Measurements from ENCODE around the gene DDX56. TPM values are rescaled to one million over a fixed set of nuclear protein-coding genes. Genes with fewer than 3 reads are reported as not detected.
"Not testable (repeated sequence)": the region's sequence is repeated elsewhere in the genome, so short reads cannot be mapped to it uniquely, and the experiment has no call there.

DDX56 gene
- total and polyA plus RNA-seq, 3 experiments from 2014 or later, result 36.0 to 158 (median 148) TPM

- Mint-ChIP-seq H3K4me1 (peaks cover 12 to 15% (median 15%) of the 10 kb centered on the region in 3 donors), H3K27me3 (peaks cover 0 to 2% of the 10 kb centered on the region in 2 donors), H3K36me3 (peaks cover 5 to 80% (median 20%) of the 10 kb centered on the region in 3 donors), H3K27ac (peak overlapping the region in 2 of 8 donors; percentile 8 to 41), H3K4me3 (no peak overlapping the region), H3K9me3 (no peaks in the 10 kb centered on the region)
- peaks cover 62% of the 10 kb centered on the region for H3K36me3 ChIP-seq (ENCODE audit: insufficient read depth, low read length)
- no peak for DNase-seq
- no peak overlapping the region for H3K27ac ChIP-seq (ENCODE audit: low read depth, low read length)
- no peak overlapping the region for H3K4me3 ChIP-seq (ENCODE audit: low read length)
- H3K9me3 ChIP-seq (ENCODE audit: low read length), result no peaks in the 10 kb centered on the region
- no peaks in the 10 kb centered on the region for H3K27me3 ChIP-seq (ENCODE audit: insufficient read depth, low read length, poor library complexity, severe bottlenecking)
- ChIA-PET CTCF (interaction anchor here (1.2 to 3.4 kb wide), 3 partner anchors 8 to 325 kb away, joined by 4 to 34 read pairs (median 20); partner anchors contain the start of gene DDX56), POLR2A (interaction anchor here (1.4 kb wide), 1 partner anchor 39 kb away, joined by 4 read pairs; the partner anchor contains the start of gene OGDH)
- H3K4me1 ChIP-seq (ENCODE audit: insufficient read depth, low read length), result no peaks in the 10 kb centered on the region
These were observed 7.0 kb downstream of the DDX56 start for GRCh38 chr7:44566680-44567079.

- Histone ChIP-seq H3K9me3 (ENCODE audit: low read length) (no peaks in the 10 kb centered on the region), H3K4me1 (ENCODE audit: insufficient read depth, low read length) (no peaks in the 10 kb centered on the region), H3K4me3 (ENCODE audit: low read length) (no peak overlapping the region), H3K36me3 (ENCODE audit: insufficient read depth, low read length) (peaks cover 55% of the 10 kb centered on the region), H3K27me3 (ENCODE audit: insufficient read depth, low read length, poor library complexity, severe bottlenecking) (no peaks in the 10 kb centered on the region), H3K27ac (ENCODE audit: low read depth, low read length) (peak overlapping the region; percentile 64)
- peaks cover 7 to 13% (median 11%) of the 10 kb centered on the region in 3 donors for H3K4me1 Mint-ChIP-seq
- H3K36me3 Mint-ChIP-seq, result peaks cover 5 to 73% (median 20%) of the 10 kb centered on the region in 3 donors
- H3K9me3 Mint-ChIP-seq, result no peaks in the 10 kb centered on the region
- DNase-seq, result no peak
- H3K27me3 Mint-ChIP-seq, result peaks cover 0 to 2% of the 10 kb centered on the region in 2 donors
- CTCF ChIA-PET, result interaction anchor here (0.7 to 3.4 kb wide), 28 partner anchors 9 to 570 kb away, joined by 3 to 34 read pairs (median 4); partner anchors contain the start of genes DDX56, H2AZ2, NUDCD3 and TMED4
- POLR2A ChIA-PET, result interaction anchor here (0.5 to 1.6 kb wide), 5 partner anchors 8 to 251 kb away, joined by 4 to 6 read pairs (median 4); partner anchors contain the start of genes DDX56 and OGDH
- peak overlapping the region in 6 of 8 donors; percentile 23 to 87 (median 68) for H3K27ac Mint-ChIP-seq
- peak overlapping the region in 1 of 7 donors; percentile 35 for H3K4me3 Mint-ChIP-seq
These were observed 7.7 kb downstream of the DDX56 start for GRCh38 chr7:44565795-44566559.

GRCh38 chr7:44565097-44565794 is 8.5 kb downstream of the DDX56 start:
- ChIA-PET POLR2A (interaction anchor here (1.1 to 1.6 kb wide), 3 partner anchors 9 to 75 kb away, joined by 4 to 6 read pairs (median 5); partner anchors contain the start of genes DDX56 and OGDH), CTCF (interaction anchor here (0.6 to 3.4 kb wide), 31 partner anchors 9 to 1022 kb away, joined by 3 to 34 read pairs (median 4); partner anchors contain the start of genes DDX56, H2AZ2, NUDCD3 and TMED4)
- Histone ChIP-seq H3K27ac (ENCODE audit: low read depth, low read length) (peak overlapping the region; percentile 64), H3K27me3 (ENCODE audit: insufficient read depth, low read length, poor library complexity, severe bottlenecking) (no peaks in the 10 kb centered on the region), H3K36me3 (ENCODE audit: insufficient read depth, low read length) (peaks cover 48% of the 10 kb centered on the region), H3K4me1 (ENCODE audit: insufficient read depth, low read length) (no peaks in the 10 kb centered on the region), H3K9me3 (ENCODE audit: low read length) (no peaks in the 10 kb centered on the region), H3K4me3 (ENCODE audit: low read length) (no peak overlapping the region)
- Mint-ChIP-seq H3K27me3 (peaks cover 0 to 2% of the 10 kb centered on the region in 2 donors), H3K4me3 (peak overlapping the region in 1 of 7 donors; percentile 35), H3K36me3 (peaks cover 5 to 66% (median 20%) of the 10 kb centered on the region in 3 donors), H3K27ac (peak overlapping the region in 7 of 8 donors; percentile 20 to 87 (median 60)), H3K9me3 (no peaks in the 10 kb centered on the region), H3K4me1 (peaks cover 7 to 13% (median 11%) of the 10 kb centered on the region in 3 donors)
- peak; percentile 43 to 73 (median 47) for DNase-seq

- Histone ChIP-seq H3K27ac (ENCODE audit: low read depth, low read length) (no peak overlapping the region), H3K4me1 (ENCODE audit: insufficient read depth, low read length) (no peaks in the 10 kb centered on the region), H3K9me3 (ENCODE audit: low read length) (no peaks in the 10 kb centered on the region), H3K36me3 (ENCODE audit: insufficient read depth, low read length) (peaks cover 42% of the 10 kb centered on the region), H3K27me3 (ENCODE audit: insufficient read depth, low read length, poor library complexity, severe bottlenecking) (no peaks in the 10 kb centered on the region), H3K4me3 (ENCODE audit: low read length) (no peak overlapping the region)
- H3K9me3 Mint-ChIP-seq, result no peaks in the 10 kb centered on the region
- peaks cover 4 to 60% (median 15%) of the 10 kb centered on the region in 3 donors for H3K36me3 Mint-ChIP-seq
- CTCF ChIA-PET, result interaction anchor here (0.9 to 3.4 kb wide), 17 partner anchors 10 to 571 kb away, joined by 3 to 34 read pairs (median 5); partner anchors contain the start of genes DDX56, H2AZ2, NUDCD3 and TMED4
- peaks cover 0 to 2% of the 10 kb centered on the region in 2 donors for H3K27me3 Mint-ChIP-seq
- DNase-seq, result no peak
- H3K27ac Mint-ChIP-seq, result peak overlapping the region in 4 of 8 donors; percentile 5 to 72 (median 40)
- no peak overlapping the region for H3K4me3 Mint-ChIP-seq
- POLR2A ChIA-PET, result interaction anchor here (0.6 to 1.6 kb wide), 2 partner anchors 9 to 75 kb away, joined by 4 to 6 read pairs; partner anchors contain the start of gene DDX56
- peaks cover 7 to 11% (median 8%) of the 10 kb centered on the region in 3 donors for H3K4me1 Mint-ChIP-seq
These were observed 9.1 kb downstream of the DDX56 start for GRCh38 chr7:44564606-44565005.

- ChIA-PET CTCF (interaction anchor here (2.7 to 3.4 kb wide), 2 partner anchors 11 to 73 kb away, joined by 13 to 34 read pairs; partner anchors contain the start of genes DDX56 and NUDCD3), POLR2A (no interaction called here)
- Histone ChIP-seq H3K9me3 (ENCODE audit: low read length) (no peaks in the 10 kb centered on the region), H3K27ac (ENCODE audit: low read depth, low read length) (no peak overlapping the region), H3K27me3 (ENCODE audit: insufficient read depth, low read length, poor library complexity, severe bottlenecking) (no peaks in the 10 kb centered on the region), H3K4me1 (ENCODE audit: insufficient read depth, low read length) (no peaks in the 10 kb centered on the region), H3K4me3 (ENCODE audit: low read length) (no peak overlapping the region), H3K36me3 (ENCODE audit: insufficient read depth, low read length) (peaks cover 28% of the 10 kb centered on the region)
- Mint-ChIP-seq H3K27me3 (peaks cover 0 to 2% of the 10 kb centered on the region in 2 donors), H3K4me3 (no peak overlapping the region), H3K4me1 (peaks cover 7 to 9% (median 8%) of the 10 kb centered on the region in 3 donors), H3K9me3 (no peaks in the 10 kb centered on the region), H3K27ac (peak overlapping the region in 7 of 8 donors; percentile 29 to 93 (median 56)), H3K36me3 (peaks cover 0 to 46% (median 9%) of the 10 kb centered on the region in 3 donors)
- DNase-seq, result no peak
These were observed 10.5 kb downstream of the DDX56 start for GRCh38 chr7:44563171-44563679.

- CTCF ChIA-PET; H3K27me3 Mint-ChIP-seq; H3K4me1 Mint-ChIP-seq; DNase-seq; H3K9me3 Mint-ChIP-seq; H3K27ac Mint-ChIP-seq; H3K9me3 ChIP-seq (ENCODE audit: low read length); H3K4me3 ChIP-seq (ENCODE audit: low read length); H3K27ac ChIP-seq (ENCODE audit: low read depth, low read length); H3K27me3 ChIP-seq (ENCODE audit: insufficient read depth, low read length, poor library complexity, severe bottlenecking); POLR2A ChIA-PET; H3K4me1 ChIP-seq (ENCODE audit: insufficient read depth, low read length); H3K4me3 Mint-ChIP-seq: not testable (repeated sequence)
- H3K36me3 ChIP-seq (ENCODE audit: insufficient read depth, low read length), result peaks cover 21% of the 10 kb centered on the region
- peaks cover 0 to 40% (median 9%) of the 10 kb centered on the region in 3 donors for H3K36me3 Mint-ChIP-seq
These were observed 11.1 kb downstream of the DDX56 start for GRCh38 chr7:44562622-44562962.

- ChIA-PET CTCF (no interaction called here), POLR2A (no interaction called here)
- H3K4me1 Mint-ChIP-seq, result peaks cover 7 to 8% (median 7%) of the 10 kb centered on the region in 3 donors
- H3K4me3 ChIP-seq (ENCODE audit: low read length), result no peak overlapping the region
- peaks cover 16% of the 10 kb centered on the region for H3K36me3 ChIP-seq (ENCODE audit: insufficient read depth, low read length)
- no peak for DNase-seq
- H3K4me3 Mint-ChIP-seq, result no peak overlapping the region
- H3K9me3 Mint-ChIP-seq, result no peaks in the 10 kb centered on the region
- no peaks in the 10 kb centered on the region for H3K4me1 ChIP-seq (ENCODE audit: insufficient read depth, low read length)
- H3K27ac ChIP-seq (ENCODE audit: low read depth, low read length), result no peak overlapping the region
- no peaks in the 10 kb centered on the region for H3K27me3 ChIP-seq (ENCODE audit: insufficient read depth, low read length, poor library complexity, severe bottlenecking)
- no peaks in the 10 kb centered on the region for H3K9me3 ChIP-seq (ENCODE audit: low read length)
- H3K27me3 Mint-ChIP-seq, result peaks cover 0 to 2% of the 10 kb centered on the region in 2 donors
- H3K36me3 Mint-ChIP-seq, result peaks cover 0 to 35% (median 6%) of the 10 kb centered on the region in 3 donors
- H3K27ac Mint-ChIP-seq, result peak overlapping the region in 2 of 8 donors; percentile 11 to 22
These were observed 11.6 kb downstream of the DDX56 start for GRCh38 chr7:44561962-44562621.

All from CD8-positive, alpha-beta memory T cell (primary cell).